ENCODE data around the gene GPATCH4.

GRCh38 chr1:156549831-156550230, 51.4 kb downstream of the GPATCH4 start:
- TF ChIP-seq CTCF (IDR thresholded peaks at IDR 0.05), result no peak
- TF ChIP-seq POLR2A (IDR thresholded peaks at IDR 0.05), result no peak
